ES-I3 (cell line): Measurements from ENCODE around the gene AHNAK.

Experiments
- H3K36me3 ChIP-seq: 2 replicates; pipeline ENCODE4 v1.6.1; 2013; ENCODE audit warnings: mild to moderate bottlenecking, low read length, control low read depth, moderate library complexity; ENCODE audit not compliant: insufficient read depth
- H3K4me1 ChIP-seq: 2 replicates; pipeline ENCODE4 v1.6.1; 2013; ENCODE audit warnings: mild to moderate bottlenecking, control low read depth, low read length; ENCODE audit not compliant: insufficient read depth
- H3K9ac ChIP-seq: 2 replicates; pipeline ENCODE4 v1.6.1; 2013; ENCODE audit warnings: low read depth, mild to moderate bottlenecking, low read length, moderate library complexity
- H3K9me3 ChIP-seq: 2 replicates; pipeline ENCODE4 v1.6.1; 2013; ENCODE audit warnings: mild to moderate bottlenecking, low read length, moderate library complexity; ENCODE audit not compliant: control insufficient read depth, insufficient read depth

Gene AHNAK

DNA sequence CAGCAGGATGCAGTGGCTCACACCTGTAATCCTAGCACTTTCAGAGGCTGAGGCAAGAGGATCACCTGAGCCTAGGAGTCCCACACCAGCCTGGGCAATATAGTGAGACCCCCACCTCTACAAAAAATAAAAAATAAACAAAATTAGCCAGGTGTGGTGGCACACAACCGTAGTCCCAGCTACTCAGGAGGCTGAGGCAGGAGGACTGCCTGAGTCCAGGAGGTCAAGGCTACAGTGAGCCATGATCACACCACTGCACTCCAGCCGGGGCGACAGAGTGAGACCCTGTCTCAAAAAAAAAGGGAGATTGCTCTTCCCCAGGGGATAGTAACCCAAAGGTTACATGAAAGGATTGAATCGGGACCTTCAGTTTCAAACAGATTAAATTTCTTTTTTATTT is 54.0 kb downstream of the AHNAK start:
- Histone ChIP-seq H3K9ac (no peak overlapping the region), H3K36me3 (no peaks in the 10 kb centered on the region), H3K4me1 (no peaks in the 10 kb centered on the region), H3K9me3 (no peaks in the 10 kb centered on the region)

DNA sequence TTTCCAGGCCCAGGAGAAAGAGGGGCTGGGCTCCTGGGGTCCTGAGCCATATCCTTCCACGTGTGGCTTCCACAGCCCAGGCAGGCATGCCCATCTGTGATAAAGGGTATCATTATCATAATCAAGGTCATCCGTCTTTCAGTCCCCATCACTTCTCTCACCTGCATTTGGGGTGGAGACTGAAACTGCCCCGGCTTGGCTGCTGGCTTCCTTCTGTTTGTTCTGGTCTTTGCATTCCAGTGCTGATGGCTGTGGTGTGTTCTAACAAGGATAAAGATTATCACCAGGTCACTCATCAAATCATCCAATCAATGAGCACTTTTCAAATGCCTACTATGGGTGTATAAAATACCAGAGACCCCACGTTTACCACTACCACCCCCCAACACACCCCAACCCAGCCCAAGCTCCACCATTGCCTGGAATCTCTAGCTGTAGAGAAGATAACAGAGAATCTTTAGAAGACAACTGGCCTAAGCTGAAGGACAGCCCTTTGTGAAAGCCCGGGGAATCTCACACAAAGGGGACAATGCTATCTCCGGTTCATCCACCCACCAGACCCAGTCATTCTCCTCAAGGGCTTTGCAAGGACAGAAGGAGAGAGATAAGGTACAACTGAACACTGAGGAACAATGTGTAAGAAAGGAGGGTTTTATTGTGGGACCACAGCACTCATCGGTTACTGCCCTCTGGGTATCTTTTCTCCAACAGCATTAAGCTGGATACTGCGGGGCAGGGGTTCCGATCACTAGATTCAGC is 54.9 kb downstream of the AHNAK start:
- Histone ChIP-seq H3K9ac (no peak overlapping the region), H3K9me3 (no peaks in the 10 kb centered on the region), H3K36me3 (no peaks in the 10 kb centered on the region), H3K4me1 (no peaks in the 10 kb centered on the region)

DNA sequence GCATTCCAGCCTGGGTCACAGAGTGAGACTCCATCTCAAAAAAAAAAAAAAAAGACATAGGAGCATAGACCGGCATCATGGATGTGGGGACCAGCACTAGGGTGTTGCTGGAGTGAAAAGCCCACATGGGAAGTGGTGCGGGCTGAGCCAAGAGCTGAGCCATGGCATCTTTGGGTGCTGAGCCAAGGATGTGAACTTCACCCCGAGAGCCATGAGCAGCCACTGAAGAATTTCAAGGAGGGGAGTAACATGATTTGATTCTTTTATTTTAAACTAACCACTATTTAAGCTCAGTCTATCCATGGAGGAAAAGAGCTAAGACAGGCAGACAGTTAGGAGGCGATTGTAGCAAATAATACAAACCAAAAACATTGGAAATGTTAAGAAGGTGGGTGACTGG is 57.4 kb downstream of the AHNAK start:
- H3K9ac ChIP-seq, result no peak overlapping the region
- no peaks in the 10 kb centered on the region for H3K36me3 ChIP-seq
- no peaks in the 10 kb centered on the region for H3K4me1 ChIP-seq
- H3K9me3 ChIP-seq, result no peaks in the 10 kb centered on the region

GRCh38 chr11:62487738-62488551 is 58.7 kb downstream of the AHNAK start:
- Histone ChIP-seq H3K36me3 (no peaks in the 10 kb centered on the region), H3K9me3 (no peaks in the 10 kb centered on the region), H3K4me1 (no peaks in the 10 kb centered on the region), H3K9ac (no peak overlapping the region)

- Histone ChIP-seq H3K9me3 (no peaks in the 10 kb centered on the region), H3K36me3 (no peaks in the 10 kb centered on the region), H3K9ac (no peak overlapping the region), H3K4me1 (no peaks in the 10 kb centered on the region)
These were observed 59.5 kb downstream of the AHNAK start for GRCh38 chr11:62487136-62487535.

DNA sequence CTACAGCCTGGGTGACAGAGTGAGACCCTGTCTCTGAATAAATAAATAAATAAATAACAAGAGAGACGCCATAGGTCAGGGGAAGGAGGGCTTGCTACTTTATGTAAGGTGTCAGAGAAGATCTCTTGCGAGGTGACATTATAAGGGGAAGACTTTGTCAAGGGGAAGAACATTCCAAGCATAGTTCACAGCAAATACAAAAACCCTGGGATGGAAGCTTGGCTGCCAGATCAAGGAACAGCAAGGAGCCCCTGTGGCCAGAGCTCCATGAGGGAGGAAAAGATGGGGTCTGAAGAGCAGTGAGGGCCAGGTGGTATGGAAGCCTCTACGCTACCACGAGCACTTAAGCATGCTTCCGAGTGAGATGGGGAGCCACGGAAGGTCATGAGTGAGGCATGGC is 62.3 kb downstream of the AHNAK start:
- Histone ChIP-seq H3K9me3 (no peaks in the 10 kb centered on the region), H3K36me3 (no peaks in the 10 kb centered on the region), H3K9ac (no peak overlapping the region), H3K4me1 (no peaks in the 10 kb centered on the region; the same call in 1 of the 2 replicates)

DNA sequence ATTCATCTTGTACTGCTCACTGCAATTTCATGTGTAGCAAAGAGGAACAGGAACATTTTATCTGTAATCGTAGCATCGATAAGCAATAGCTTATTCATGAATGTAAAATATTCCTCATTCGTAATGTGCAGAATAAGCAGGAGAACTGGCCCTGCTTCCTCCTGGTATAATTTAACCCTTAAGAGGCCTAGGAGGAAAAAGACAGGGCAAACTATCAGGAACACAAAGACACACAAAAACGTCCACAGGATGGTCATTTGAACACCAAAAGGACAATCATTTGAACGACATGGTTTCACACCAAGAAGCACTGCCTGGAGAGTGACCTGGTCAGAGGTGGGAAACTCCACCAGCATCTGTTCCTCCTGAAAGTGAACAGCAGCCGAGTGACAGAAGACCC is 63.9 kb downstream of the AHNAK start:
- Histone ChIP-seq H3K36me3 (no peaks in the 10 kb centered on the region), H3K9ac (no peak overlapping the region), H3K9me3 (no peaks in the 10 kb centered on the region), H3K4me1 (peaks cover 4% of the 10 kb centered on the region; the same call in 1 of the 2 replicates)

GRCh38 chr11:62479631-62480201 is 66.9 kb downstream of the AHNAK start:
- H3K4me1 ChIP-seq, result peaks cover 4% of the 10 kb centered on the region; the same call in 1 of the 2 replicates
- H3K36me3 ChIP-seq, result no peaks in the 10 kb centered on the region
- no peaks in the 10 kb centered on the region for H3K9me3 ChIP-seq
- no peak overlapping the region for H3K9ac ChIP-seq

GRCh38 chr11:62477927-62478326 is 68.7 kb downstream of the AHNAK start:
- no peak overlapping the region for H3K9ac ChIP-seq
- no peaks in the 10 kb centered on the region for H3K9me3 ChIP-seq
- H3K4me1 ChIP-seq, result peaks cover 4% of the 10 kb centered on the region; the same call in 1 of the 2 replicates
- H3K36me3 ChIP-seq, result no peaks in the 10 kb centered on the region

DNA sequence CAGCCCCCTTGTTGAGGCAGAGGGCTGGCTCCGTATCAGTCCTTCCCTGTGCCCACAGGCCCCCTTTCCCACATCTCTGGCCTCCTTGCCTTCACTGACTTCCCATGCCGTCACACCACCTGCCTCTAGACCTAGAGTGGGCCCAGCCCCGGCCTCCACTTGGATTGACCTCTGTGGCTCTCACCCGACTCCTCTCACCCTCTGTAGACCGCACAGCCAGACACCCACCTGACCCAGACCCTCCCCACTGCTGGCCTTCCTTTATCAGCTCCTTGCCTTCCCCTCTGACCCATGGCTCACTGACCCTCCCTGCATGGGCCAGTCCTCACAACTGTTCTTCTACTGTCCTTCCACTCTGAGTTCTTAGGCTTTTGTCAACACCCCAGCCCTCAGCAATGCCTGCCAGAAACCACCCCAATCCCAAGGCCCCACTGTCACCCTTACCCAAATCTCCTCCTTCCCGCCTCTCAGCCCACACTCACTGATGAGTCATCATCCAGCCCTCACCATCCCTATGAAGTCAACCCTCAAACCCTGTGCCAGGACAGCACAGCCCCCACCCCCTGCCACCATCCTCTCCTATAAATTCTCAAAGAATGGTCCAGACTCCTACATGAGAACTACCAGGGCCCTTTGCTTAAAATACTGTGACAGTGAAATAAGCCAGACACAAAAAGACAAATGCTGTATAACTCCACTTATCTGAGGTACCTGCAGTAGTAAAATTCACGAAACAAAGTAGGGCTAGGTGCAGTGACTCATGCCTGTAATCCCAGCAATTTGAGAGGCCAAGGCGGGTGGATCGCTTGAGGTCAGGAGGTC is 74.3 kb downstream of the AHNAK start:
- no peaks in the 10 kb centered on the region for H3K36me3 ChIP-seq
- H3K9ac ChIP-seq, result no peak overlapping the region
- H3K4me1 ChIP-seq, result peaks cover 7% of the 10 kb centered on the region; the same call in 1 of the 2 replicates
- H3K9me3 ChIP-seq, result no peaks in the 10 kb centered on the region

GRCh38 chr11:62471603-62472002 is 75.0 kb downstream of the AHNAK start:
- H3K9ac ChIP-seq, result no peak overlapping the region
- H3K9me3 ChIP-seq, result no peaks in the 10 kb centered on the region
- peaks cover 7% of the 10 kb centered on the region; the same call in 1 of the 2 replicates for H3K4me1 ChIP-seq
- H3K36me3 ChIP-seq, result no peaks in the 10 kb centered on the region

DNA sequence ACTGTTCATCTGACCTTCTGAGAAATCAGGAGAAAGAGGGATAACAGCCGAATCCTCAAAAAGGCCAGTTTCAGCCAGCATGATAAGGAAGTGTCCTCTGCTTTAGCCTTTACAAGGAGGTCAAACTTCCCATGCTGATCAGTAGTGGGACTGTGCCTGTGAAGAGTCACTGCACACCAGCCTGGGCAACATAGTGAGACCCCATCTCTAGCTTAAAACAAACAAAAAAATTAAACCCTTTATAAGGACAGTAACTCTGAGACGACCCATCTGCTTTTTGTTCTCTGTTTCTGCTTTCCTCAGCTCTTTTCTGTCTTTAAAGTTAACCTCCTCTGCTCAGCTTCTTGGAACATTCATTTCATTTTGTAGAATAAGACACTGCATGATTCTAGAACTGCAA is 78.0 kb downstream of the AHNAK start:
- Histone ChIP-seq H3K9ac (no peak overlapping the region), H3K36me3 (no peaks in the 10 kb centered on the region), H3K4me1 (peaks cover 7% of the 10 kb centered on the region; the same call in 1 of the 2 replicates), H3K9me3 (no peaks in the 10 kb centered on the region)

DNA sequence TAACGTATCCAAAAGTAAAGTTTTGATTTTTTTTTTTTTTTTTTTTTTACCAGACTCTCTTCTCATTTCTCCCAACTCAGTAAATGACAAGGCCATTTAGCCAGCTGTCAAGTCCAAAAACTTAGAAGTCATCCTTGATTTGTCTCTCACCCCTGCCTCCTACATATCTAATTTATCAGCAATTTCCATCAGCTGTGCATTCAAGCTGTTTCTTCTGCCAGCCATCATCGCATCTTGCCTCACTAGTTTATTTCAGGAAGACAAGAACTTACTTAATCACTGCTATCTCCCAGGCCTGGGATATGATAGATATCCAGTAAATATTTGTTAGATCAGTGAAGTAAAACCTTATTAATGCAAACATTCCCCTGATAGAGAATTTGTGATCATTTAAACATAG is 80.2 kb downstream of the AHNAK start:
- Histone ChIP-seq H3K36me3 (no peaks in the 10 kb centered on the region), H3K9me3 (no peaks in the 10 kb centered on the region), H3K4me1 (0 out of 2 replicates have a peak, but pooled peaks cover 3% of the 10 kb centered on the region), H3K9ac (no peak overlapping the region)

GRCh38 chr11:62464655-62465054 is 82.0 kb downstream of the AHNAK start:
- no peaks in the 10 kb centered on the region for H3K36me3 ChIP-seq
- H3K4me1 ChIP-seq, result 0 out of 2 replicates have a peak, but pooled peaks cover 3% of the 10 kb centered on the region
- H3K9ac ChIP-seq, result no peak overlapping the region
- H3K9me3 ChIP-seq, result no peaks in the 10 kb centered on the region
